GM19351 (cell line): ENCODE data around the gene RPL35.

Experiments
- ATAC-seq: cut with Tn5 transposase; IDR thresholded peaks from one replicate; pipeline ENCODE4 v1.9.1; 2021; ENCODE audit warnings: mild to moderate bottlenecking, moderate library complexity; ENCODE audit not compliant: unreplicated experiment

The RPL35 gene

DNA sequence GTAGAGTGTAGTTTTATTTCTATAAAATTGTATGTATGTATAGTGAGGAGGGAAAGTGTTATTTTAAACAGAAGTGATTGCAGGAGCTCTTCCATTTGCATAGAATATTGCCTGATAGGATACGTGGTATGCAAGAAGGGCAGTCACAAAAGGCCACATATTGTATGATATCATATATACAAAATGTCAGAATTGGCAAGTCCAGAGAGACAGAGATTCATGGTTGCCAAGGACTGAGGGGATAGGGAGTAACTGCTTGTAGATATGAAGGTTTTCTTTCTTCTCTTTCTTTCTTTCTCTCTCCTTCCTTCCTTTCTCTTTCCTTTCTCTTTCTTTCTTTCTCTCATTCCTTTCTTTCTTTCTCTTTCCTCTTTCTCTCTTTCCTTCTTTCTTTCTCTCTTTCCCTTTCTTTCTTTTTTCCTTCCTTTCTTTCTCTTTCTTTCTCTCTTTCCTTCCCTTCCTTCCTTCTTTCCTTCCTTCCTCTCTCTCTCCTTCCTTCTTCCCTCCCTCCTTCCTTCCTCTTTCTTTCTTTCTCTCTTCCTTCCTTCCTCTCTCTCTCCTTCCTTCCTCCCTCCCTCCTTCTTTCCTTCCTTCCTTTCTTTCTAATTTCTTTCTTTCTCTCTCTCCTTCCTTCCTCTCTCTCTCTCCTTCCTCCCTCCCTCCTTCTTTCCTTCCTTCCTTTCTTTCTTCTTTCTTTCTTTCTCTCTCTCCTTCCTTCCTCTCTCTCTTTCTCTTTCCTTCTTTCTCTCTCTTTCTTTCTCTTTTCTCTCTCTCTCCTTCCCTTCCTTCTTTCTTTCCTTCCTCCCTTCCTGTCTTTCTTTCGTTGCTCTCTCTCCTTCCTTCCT, 33.0 kb downstream of the RPL35 start:
- ATAC-seq, result no peak

DNA sequence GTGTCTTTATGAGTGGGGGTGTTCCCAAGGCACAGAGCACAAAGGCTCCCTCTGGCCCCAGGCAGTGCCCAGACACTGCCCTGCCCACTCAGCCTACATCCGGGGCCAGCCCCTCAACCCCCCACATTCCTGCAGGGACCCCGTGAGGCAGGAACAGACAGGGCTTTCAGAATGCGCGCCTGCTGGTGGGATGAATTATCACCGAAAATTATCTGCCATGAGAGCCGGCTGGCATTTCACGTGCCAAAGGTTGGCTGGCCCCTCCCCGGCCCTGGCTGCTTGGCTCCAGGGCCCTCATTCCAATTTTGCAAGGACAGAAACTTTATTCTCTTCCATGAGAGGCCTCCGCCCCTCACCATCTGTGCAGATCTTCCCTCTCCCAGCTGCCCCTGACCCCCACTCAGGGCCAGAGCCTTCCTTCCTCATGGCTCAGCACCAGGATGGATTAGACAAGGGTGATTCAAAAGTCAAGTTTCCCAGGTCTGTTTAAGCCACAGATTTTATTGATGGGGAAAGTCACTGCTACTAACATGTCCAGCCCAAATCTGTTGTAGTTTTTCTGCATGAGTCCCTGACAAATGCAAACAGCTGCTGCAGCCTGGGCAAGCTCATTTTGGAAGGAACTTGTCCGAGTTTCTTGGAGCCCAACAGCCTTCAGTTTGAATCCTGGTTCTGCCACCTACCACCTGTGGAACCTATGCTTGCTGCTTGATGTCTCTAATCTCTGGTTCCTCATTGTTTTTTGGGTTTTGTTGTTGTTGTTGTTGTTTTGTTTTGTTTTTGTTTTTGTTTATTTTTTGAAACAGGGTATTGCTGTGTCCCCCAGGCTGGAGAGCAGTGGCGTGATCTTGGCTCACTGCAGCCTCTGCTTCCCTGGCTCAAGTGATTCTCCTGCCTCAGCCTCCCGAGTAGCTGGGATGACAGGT, 40.8 kb downstream of the RPL35 start:
- ATAC-seq, result no peak

DNA sequence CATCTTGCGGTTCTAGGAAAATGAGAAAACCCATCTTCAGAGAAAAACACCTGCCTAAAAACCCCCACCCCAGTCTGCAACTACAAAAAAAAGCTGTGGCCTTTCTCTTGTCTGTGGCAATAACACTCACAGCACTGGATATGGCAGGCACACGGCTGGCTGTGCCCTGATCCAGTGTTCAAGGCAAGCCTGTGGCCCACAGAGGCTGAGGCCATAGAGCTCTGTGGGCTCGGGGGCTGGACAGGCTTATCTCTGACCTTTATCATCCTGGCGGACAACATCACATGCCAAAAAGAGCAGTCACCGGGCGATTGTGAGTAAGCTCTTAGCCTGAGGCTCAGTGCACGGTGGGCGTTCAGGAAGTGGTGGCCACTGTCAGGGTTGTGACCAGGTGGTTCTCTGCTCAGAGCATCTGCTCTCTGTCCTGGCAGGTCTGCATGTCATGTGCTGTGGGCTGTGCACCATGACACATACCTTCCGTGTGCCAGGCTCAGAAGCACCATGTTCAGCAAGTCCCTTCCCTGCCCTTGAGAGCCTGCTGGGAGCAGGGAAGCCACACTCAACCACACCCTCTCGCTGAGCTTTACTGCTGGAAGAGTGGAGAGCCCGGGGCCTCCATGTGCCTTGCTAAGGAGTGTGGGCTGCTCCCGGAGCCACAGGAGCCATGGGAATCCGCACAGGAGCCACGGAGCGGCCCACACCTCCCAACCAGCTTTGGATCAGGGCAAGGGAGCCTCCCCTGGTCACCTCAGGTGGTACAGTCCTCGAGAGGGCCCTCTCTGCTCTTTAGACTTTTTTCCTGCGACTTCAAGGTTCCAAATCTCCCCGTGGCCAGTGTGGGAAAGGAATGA, 43.1 kb downstream of the RPL35 start:
- no peak for ATAC-seq

DNA sequence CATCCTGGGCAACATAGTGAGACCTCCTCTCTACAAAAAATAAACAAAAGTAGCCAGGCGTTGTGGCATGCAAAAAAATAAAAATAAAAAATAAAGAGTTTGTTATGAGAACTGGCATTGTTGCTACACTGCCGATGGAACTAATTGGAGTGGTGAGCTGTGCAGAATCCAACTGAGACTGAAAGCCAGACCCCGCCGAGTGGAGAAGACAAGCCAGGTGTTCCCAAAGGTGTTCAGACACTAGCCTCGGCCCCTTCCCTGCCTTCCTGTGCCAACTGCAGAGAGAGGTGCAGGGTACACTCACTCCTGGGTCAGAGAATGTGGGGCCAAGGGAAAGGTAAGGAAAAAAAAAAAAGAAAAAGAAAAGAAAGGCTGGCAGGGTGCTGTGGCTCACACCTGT, 46.2 kb downstream of the RPL35 start:
- ATAC-seq, result no peak

DNA sequence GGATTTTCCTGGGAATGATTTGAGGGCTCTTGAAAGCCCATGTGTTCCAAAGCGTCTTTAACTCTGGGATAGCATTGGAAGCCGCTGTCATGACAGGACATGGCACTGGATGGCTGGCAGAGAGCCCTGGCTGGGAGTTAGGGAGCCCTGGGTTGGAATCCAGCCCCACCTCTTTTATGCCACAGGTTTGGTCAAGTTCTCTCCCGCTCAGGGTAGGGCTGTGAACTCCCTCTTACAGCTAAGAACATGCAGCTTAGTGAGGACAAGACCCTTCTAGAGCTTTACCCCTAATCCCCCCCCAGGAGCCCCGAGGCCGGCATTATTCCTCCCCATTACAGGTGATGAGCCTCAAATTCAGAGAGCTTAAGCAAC, 47.6 kb downstream of the RPL35 start:
- ATAC-seq, result no peak

DNA sequence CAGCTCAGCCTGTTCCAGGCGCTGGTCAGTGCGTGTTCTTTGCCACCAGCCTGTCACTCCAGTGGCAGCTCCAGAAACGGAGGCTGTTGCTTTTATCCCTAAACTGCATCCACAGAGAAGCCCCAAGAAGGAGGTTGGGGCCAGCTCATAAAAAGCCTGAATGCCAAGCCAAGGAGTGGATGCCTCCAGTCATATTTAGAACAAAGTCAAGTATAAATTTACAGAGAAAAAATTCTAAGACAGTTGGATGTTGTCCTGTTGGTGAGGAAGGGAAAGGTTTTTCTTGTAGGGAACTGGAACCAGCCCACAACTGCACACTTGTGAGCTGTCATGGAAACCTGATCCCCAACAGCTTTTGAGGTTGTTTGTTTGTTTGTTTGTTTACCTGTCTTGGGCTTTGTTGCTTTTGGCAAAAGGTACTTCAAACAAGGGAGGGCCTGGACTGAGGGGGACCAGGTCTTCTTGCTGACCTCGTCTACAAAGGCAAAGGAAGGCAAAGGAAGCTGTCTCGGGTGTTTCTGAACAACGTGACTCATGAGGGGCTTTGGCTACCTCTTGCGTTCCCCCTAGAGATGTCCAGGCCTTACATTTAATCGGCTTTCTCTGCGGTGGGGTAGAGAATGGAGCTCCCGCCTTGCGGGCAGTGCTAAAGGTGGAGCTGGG, 48.1 kb downstream of the RPL35 start:
- ATAC-seq, result no peak

DNA sequence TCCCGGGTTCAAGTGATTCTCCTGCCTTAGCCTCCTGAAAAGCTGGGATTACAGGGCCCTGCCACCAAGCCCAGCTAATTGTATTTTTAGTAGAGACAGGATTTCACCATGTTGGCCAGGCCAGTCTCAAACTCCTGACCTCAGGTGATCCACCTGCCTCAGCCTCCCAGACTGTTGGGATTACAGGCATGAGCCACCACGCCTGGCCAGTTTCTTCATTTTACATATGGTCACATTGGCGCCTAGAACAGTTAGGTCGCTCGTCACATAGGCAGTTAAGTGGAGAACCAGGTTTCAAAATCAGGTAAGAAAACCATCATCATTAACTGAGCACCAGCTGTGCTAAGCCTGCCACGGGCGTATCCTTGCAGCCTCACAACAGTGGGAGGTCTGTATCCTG, 48.7 kb downstream of the RPL35 start:
- no peak for ATAC-seq

DNA sequence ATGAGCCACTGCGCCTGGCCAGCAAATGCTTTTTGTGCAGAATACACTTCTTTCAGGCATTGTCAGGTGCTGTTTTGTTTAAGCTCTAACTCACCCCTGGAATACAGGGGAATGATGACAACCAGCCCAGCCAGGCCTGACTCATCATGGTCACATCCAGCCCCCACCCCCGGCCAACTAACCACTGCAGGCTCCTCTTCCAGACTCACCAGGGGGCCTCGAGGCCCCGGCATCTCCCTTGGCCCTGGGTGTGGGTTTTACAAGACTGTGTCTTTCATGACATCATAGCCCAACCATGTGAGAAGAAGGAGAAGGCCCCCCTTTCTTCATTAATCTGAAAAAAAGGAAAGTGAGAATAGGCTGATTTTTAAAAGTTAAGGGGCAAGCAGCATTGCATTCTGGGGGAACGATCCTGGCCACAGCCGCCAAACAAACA, 49.3 kb downstream of the RPL35 start:
- ATAC-seq, result no peak

DNA sequence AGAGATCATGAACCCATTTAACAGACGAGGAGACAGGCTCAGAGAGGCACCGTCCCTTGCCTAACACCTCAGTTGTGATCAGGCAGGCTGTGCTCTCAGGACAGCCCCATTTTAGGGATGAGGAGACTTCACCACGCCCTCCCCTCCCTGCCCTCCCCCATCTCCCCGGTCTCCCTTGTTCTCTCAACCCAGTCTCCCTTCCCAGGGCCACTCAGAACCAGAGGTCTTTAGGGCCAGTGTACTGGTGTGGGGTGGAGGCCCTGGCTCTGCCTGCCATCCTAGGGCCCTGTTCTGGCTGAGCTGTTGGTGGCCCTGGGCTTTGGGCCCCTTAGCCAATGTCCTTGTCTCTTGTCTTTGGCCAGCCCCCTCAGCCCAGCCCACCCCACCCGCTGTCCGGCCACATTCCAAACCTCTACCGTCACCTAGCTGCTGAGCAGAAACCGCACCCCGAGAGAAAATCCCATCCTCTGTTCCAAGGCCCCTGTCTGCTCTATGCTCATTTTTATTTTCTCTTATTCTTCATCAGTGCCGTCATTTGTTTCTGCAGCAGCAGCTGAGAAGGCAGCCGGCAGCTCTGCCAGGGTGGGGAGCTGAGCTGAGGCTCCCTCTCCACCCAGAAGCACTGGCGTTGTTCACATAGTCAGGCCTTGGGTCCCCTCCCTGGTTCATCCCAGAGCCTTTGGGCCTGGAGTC, 50.9 kb downstream of the RPL35 start:
- no peak for ATAC-seq

DNA sequence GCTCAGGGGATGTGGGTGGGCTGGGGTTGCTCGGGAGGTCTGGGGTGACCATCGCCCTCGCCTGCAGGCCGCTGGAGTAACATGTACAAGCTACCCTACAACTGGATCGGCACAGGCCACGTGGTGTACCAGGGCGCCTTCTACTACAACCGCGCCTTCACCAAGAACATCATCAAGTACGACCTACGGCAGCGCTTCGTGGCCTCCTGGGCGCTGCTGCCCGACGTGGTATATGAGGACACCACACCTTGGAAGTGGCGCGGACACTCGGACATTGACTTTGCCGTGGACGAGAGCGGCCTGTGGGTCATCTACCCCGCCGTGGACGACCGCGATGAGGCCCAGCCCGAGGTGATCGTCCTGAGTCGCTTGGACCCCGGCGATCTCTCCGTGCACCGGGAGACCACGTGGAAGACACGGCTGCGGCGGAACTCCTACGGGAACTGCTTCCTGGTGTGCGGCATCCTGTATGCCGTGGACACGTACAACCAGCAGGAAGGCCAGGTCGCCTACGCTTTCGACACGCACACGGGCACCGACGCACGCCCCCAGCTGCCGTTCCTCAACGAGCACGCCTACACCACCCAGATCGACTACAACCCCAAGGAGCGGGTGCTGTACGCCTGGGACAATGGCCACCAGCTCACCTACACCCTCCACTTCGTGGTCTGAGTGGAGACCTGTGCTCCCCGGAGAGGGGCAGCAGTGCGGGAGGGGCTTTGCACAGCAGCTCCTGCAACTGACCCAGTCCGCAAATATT, 51.8 kb downstream of the RPL35 start:
- no peak for ATAC-seq

DNA sequence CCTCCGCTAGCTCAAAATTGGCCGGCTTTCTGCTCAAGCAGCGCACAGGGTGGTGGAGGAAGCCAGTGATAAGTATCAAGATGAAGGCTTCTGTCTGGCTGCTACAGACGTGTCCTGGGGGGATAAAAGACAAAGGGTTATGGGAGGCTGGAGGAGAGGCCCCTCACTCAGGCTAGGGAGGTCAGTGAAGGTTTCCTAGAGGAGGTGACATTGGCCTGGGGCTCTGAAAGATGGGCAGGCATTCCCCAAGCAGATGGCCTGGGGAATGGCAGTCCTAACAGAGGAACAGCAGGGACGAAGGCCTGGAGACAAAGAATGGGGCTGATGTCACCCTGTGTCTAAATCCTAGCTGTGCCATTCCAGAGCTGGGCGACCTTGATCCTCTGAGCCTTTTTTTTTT, 52.5 kb downstream of the RPL35 start:
- no peak for ATAC-seq

DNA sequence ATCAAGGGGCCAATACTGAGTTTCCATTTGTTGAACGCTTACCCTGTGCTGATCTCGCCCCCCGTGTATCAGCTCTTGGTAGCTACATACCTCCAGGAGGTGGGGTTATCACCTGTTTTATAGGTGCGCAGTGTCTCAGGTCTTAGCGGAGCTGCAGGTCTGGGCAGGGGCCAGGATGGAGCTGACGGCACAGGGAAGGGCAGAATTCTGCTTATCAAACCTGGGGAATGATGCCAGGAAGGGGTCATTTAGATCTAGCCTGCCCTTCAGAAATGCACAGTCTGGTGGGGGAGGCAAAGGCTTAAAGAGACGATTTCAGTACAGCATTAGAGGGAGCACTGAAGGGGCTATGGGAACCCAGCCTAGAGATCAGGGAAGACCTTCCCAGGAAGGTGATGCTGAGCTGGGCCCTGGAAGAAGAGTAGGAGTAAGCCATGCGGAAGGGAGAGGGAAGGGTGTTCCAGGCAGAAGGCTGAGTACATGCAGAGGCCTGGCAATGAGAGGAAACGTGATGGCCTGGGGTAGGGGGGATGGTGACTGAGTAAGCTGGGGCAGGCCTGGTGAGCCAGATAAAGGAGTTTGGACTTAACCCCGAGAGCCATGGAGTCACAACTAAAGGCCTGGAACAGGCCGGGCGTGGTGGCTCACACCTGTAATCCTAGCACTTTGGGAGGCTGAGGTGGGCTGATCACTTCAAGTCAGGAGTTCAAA, 53.4 kb downstream of the RPL35 start:
- ATAC-seq, result no peak
